ENCODE measurements around the gene DLL4. TPM values are rescaled to one million over a fixed set of nuclear protein-coding genes. Genes with fewer than 3 reads are reported as not detected.
"Not testable (repeated sequence)": the region's sequence is repeated elsewhere in the genome, so short reads cannot be mapped to it uniquely, and the experiment has no call there.

Gene DLL4
- total RNA-seq, 4 donors from 2014 or later: 7.8 to 15.3 (median 12.3) TPM

GRCh38 chr15:40949756-40950207 lies 20.6 kb downstream of the DLL4 start:
- Histone ChIP-seq H3K4me3 (no peak overlapping the region), H3K27ac (peak overlapping the region in 1 of 4 donors; percentile 63), H3K4me1 (peaks cover 0 to 6% (median 0%) of the 10 kb centered on the region in 4 donors), H3K9me3 (no peaks in the 10 kb centered on the region), H3K27me3 (no peaks in the 10 kb centered on the region), H3K36me3 (no peaks in the 10 kb centered on the region)
- TF ChIP-seq POLR2A (IDR thresholded peaks at IDR 0.05) (no peak), CTCF (IDR thresholded peaks at IDR 0.05) (no peak)
- DNase-seq: peak in 1 of 3 donors; percentile 42

GRCh38 chr15:40951764-40952163 lies 22.6 kb downstream of the DLL4 start:
- no peaks in the 10 kb centered on the region for H3K9me3 ChIP-seq
- no peak for DNase-seq
- H3K36me3 ChIP-seq: no peaks in the 10 kb centered on the region
- H3K4me1 ChIP-seq: peaks cover 0 to 12% (median 0%) of the 10 kb centered on the region in 4 donors
- no peak overlapping the region for H3K4me3 ChIP-seq
- no peak overlapping the region for H3K27ac ChIP-seq
- H3K27me3 ChIP-seq: no peaks in the 10 kb centered on the region
- TF ChIP-seq POLR2A (IDR thresholded peaks at IDR 0.05) (no peak), CTCF (IDR thresholded peaks at IDR 0.05) (no peak)

- DNase-seq: no peak
- Histone ChIP-seq H3K4me1 (peaks cover 0 to 13% (median 0%) of the 10 kb centered on the region in 4 donors), H3K36me3 (no peaks in the 10 kb centered on the region), H3K27me3 (no peaks in the 10 kb centered on the region), H3K4me3 (peak overlapping the region; percentile 54 to 76 (median 68)), H3K9me3 (no peaks in the 10 kb centered on the region), H3K27ac (peak overlapping the region; percentile 57 to 83 (median 77))
- TF ChIP-seq POLR2A (IDR thresholded peaks at IDR 0.05) (no peak), CTCF (IDR thresholded peaks at IDR 0.05) (no peak)
Observed at GRCh38 chr15:40952301-40952900, 23.3 kb downstream of the DLL4 start.

- Histone ChIP-seq H3K27ac (peak within 1 kb of the TSS; percentile 57 to 83 (median 77)), H3K4me3 (peak within 1 kb of the TSS; percentile 54 to 76 (median 68)), H3K9me3 (no peaks in the 10 kb centered on the region), H3K4me1 (peaks cover 0 to 13% (median 0%) of the 10 kb centered on the region in 4 donors), H3K27me3 (no peaks in the 10 kb centered on the region), H3K36me3 (no peaks in the 10 kb centered on the region)
- TF ChIP-seq CTCF (IDR thresholded peaks at IDR 0.05): no peak
- TF ChIP-seq POLR2A (IDR thresholded peaks at IDR 0.05): peak; percentile 74 to 75
- DNase-seq: peak; percentile 92 to 98 (median 96)
Observed at GRCh38 chr15:40952901-40953712, 24.0 kb downstream of the DLL4 start, which contains the start of gene CHAC1. Gene CHAC1, plus strand, starts transcription at chr15:40953471. Its CDS starts 113 bp downstream, at chr15:40953584.

- TF ChIP-seq POLR2A (IDR thresholded peaks at IDR 0.05): no peak
- no peak for TF ChIP-seq CTCF (IDR thresholded peaks at IDR 0.05)
Observed at GRCh38 chr15:40953713-40954074, 24.6 kb downstream of the DLL4 start.

GRCh38 chr15:40954158-40954848 lies 25.2 kb downstream of the DLL4 start:
- DNase-seq: peak in 1 of 3 donors; percentile 23
- H3K4me3 ChIP-seq: peak overlapping the region in 1 of 4 donors; percentile 76
- peaks cover 0 to 13% (median 0%) of the 10 kb centered on the region in 4 donors for H3K4me1 ChIP-seq
- not testable (repeated sequence) for H3K27me3 ChIP-seq, H3K9me3 ChIP-seq, H3K27ac ChIP-seq, H3K36me3 ChIP-seq

More at GRCh38 chr15:40953713-40954074, 24.6 kb downstream of the DLL4 start:
- Histone ChIP-seq H3K36me3 (no peaks in the 10 kb centered on the region), H3K4me1 (peaks cover 0 to 13% (median 0%) of the 10 kb centered on the region in 4 donors), H3K4me3 (peak overlapping the region; percentile 54 to 76 (median 68)), H3K27me3 (no peaks in the 10 kb centered on the region), H3K9me3 (no peaks in the 10 kb centered on the region), H3K27ac (peak overlapping the region in 3 of 4 donors; percentile 57 to 83 (median 81))
- no peak for DNase-seq

Measured in Peyer's patch (tissue), 4 donors.